Activated T-helper 1 cell treated with anti-CD3 and anti-CD28 coated beads, Interleukin-2, amount 50 U/mL, for 16 hours (primary cell): ENCODE measurements around the gene PAX6.

Experiments used
- DNase-seq, 2 donors: peaks; one replicate each; pipeline ENCODE4 v3.0.0-alpha.2; 2020; ENCODE audit warnings: low read depth in 1 of 2, low spot score in 1 of 2

The PAX6 gene

GRCh38 chr11:31822927-31823643, 12.0 kb upstream of the PAX6 start:
- DNase-seq, result no peak

- no peak for DNase-seq
Observed at GRCh38 chr11:31822175-31822926, 11.2 kb upstream of the PAX6 start.

DNA sequence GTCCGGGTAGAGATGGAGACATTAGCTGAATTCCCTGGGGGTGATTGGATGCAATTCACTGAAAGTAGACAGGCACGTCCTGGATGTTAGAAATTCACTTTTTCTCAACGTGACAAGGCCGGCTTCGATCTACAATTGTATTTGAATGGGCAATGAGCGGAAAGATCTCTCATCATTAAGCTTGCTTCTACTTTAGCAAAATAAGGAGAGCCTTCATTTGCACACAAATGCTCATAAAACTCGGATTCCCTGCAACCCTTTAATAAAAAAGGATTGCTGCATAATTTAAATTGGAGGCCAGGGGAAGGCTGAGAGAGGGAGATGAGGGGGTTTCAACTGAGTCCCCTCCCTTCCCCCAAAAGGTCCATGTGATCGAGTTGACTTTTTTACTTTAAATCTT, 10.6 kb upstream of the PAX6 start:
- DNase-seq, result no peak

DNA sequence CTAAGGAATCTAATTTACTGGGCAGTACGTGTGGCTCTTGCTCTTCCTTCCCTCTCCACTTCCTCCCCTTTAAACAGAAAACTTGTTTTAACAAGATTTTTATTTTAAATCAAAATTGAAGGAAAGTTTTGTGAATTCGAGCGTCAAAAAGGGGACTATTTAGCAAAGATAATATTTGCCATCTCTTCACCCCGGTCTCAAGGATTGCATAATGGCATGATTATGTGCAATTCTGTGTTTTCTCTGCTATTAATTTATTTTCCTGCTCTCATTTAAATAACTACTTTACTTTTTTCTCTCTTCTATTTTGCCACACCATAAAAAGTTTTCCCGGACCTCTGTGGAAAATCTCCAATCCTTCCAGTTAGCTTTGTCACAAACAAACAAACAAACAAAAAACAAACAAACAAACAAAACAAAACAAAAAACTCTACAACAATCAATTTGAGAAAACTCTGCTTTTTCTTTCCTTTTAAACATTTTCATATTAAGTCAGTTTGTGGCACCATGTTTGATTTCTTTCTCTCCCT, 10.2 kb upstream of the PAX6 start:
- DNase-seq, result no peak

- no peak for DNase-seq
Observed at GRCh38 chr11:31820438-31820818, 9.3 kb upstream of the PAX6 start.

DNA sequence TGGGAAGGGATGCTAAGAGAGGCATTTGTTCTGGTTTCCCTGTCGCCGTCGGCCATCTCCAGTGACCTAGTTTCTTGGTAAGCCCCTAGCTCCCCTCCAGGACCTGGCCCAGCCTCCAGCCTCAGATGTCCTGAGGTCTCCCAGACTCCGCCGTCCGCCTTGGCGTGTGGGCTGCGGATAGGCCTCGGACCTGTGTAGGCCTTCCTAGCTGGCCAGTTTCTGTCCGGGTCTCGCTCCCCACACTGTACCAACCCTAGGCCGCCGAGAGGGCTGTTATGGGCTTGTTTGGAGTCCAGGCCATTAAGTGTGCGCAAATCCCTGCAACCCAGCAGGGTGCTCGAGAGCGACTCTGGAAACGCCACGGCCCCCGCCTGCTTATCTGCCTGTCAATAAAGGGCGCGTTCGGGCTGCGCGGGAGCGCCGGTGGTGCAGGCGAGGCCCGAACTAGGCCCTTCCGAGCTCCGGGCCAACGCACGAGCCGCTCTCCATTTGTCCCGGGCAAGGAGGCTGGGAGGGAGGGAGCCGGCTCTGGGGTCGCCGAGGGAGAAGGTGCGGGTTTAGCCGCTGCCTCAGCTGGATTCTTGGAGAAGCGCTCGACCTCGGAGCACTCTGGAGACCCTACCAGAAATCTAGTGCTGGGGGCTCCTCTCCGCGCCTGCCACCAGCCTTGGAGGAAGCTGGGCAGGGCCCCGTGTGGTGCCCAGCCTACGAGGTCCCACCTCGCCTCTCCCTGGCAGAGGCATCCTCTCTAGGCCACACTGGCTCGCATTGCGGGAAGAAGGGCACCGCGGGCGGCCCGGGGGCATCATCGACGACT, 8.7 kb upstream of the PAX6 start:
- DNase-seq, result no peak

- DNase-seq, result no peak
Observed at GRCh38 chr11:31818874-31819331, 7.8 kb upstream of the PAX6 start.

GRCh38 chr11:31818425-31818755, 7.3 kb upstream of the PAX6 start:
- no peak for DNase-seq

DNA sequence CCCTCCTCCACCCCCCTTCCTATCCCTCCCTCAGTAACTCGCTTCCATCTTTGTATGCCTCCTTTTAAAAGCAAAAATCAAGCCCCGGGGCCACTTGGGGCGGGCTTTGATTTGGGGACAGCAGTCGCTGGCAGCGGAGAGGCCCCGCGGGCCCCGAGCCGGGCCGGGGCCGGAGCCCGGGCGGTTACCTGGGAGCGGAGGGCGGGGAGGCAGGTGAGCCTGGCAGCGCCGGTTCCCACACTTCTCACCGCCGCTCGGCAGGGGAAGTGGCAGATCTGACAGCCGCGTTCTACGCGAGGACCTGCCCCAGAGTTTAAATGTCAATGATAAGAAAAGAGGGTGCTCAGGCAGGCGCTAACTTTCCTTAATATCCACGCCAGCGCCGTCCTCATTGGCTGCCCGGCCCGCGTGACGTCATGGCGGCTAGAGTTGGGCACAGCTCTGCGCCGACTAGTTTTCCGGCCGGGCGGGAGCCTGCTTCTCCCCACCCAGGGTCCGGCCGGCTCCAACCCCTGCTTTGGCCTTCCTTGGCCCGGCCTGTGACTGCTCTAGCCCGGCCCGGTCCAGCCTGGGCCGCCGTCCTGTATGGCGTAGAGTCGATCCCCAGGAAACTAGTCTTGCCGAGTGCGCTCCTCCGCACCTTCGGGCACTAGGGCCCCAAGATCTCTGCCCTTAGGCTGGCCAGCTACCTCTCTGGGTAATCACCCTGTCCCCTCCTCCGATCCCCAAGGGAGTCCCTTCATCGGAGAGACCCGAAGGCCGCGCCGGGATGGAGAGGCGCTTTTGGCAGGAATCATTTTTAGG, 6.7 kb upstream of the PAX6 start:
- no peak for DNase-seq

GRCh38 chr11:31817054-31817620, 6.0 kb upstream of the PAX6 start:
- no peak for DNase-seq

DNA sequence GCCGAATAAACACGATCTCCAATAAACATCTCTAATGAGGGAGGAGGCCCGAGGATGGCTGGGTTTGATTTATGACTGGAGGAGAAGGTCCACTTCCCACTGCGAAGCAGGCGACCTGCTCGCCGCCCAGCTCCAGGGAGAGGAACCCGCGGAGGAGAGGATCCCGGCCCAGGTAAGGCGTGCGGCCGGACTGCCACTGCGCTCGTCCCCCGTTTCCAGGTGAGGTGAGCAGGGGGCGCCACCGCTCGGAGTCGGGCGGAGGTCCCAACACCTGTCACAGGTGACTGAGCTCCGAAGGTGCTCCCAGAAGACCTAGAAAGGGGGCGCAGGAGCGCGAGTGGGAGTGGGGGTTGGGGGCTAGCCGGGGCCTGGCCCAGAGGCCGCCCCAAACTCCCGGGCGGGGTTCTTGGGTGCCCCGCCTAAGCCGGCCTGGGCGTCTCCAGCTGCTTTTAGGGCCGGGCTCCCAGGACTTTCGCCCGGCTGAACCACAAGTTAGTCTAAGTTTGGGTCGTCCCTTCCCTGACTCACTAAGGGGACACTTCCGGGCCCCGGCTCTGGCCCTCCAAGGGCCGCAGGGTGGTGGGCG, 5.4 kb upstream of the PAX6 start:
- DNase-seq, result no peak

- no peak for DNase-seq
Observed at GRCh38 chr11:31815711-31816467, 4.8 kb upstream of the PAX6 start.

- DNase-seq, result no peak
Observed at GRCh38 chr11:31814176-31814868, 3.2 kb upstream of the PAX6 start.

GRCh38 chr11:31813391-31814175, 2.5 kb upstream of the PAX6 start:
- no peak for DNase-seq

DNA sequence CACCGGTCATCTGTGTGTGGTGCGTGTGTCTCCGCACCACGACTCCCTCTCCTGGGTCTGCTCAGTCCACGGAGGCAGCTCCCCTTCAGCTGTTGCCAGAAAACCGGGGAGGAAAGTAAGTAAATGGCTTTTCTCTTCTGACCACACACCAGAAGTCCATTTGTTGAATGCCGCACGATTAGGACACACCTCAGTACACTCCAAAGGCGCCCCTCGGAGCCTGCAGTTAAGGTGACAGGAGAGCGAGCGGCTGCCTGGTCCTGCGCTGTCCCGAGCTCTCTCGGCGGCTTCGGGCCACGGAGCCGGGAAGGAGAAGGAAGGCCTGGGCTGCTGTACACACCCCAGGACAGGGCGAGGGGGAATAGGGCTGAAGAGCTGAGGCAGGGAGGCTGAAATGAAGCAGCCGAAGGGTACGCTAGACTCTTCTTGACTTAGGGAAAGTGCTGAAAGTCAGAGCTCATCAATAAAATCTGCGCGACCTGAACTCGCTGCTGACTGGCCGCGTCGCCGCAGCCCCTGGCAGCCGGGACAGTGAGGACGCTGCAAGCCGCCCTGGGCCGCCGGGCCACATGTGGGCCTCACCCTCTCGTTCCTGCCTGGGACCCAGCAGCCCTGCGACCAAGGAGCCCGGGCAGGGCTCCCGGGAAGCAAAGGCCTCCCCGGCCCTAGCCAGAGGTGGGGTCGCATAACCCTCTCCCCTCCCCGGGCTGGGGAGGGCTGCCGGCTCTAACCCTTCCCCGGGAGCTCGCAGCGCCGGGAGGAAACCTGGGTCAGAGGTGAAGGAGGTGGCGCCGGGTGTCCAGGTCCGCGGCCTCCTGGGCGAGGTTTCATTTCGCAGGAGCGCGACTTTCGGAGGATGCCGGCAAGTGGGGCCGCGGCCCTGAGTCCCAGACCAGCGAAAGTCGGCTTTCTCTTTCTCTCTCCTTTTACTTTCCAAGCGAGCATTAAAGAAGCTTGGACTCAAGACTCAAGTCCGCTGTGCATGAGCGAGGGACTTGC, 1.6 kb upstream of the PAX6 start:
- DNase-seq, result no peak

DNA sequence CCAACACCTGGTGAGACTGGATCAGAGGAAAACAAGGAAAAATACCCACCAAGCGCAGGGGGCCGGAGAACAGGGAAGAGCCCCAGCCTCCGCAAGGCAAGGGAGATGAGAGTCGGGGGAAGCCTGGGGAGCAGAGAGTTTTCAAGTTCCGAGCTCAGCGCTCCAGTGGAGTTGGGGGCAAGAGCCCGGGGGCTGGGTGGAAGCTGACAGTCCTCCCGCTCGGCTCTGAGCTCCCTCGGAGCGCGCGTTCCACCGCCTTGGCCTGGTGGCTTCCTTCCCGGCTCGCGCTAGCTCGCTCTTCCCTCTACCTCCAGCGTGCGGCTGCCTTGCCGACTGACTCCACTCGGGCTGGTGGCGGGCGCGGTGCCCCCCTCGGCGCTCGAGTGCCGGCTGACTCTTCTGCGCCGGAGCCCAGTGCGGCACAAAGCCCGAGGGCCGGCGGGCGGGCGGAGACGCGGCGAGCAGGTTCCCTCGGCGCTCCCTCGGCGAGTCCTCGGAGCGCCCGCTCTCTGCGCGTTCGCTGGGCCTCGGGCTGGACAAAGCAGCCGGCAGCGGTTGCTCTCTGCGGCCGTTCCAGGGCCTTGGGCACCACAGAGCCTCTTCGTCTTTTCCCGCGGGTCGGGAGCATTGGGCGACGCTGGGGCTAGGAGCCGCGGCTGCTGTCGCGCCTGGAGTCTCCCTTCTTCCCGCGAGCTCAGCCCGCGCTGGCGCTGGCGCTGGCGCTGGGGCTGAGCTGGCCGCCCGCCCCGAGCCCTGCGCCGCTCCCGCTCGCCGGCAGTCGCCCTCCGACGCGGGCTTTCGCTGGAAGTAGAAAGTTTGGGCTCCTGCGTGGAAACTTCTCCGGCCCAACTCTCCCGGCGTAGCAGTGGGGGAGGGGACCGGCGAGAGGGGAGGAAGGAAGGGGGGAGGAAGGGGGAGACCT, 1.0 kb downstream of the PAX6 start:
- DNase-seq, result no peak
